ENCODE measurements around the gene CALML5.
A peak's percentile ranks its signal among the peaks of the same experiment; 100 is the strongest.

Gene CALML5

GRCh38 chr10:5466451-5467206 lies 32.7 kb downstream of the CALML5 start (continued):
- no peak for TF ChIP-seq ZNF18 (tag by site-specific recombination; IDR thresholded peaks at IDR 0.05)
- no peak for TF ChIP-seq KLF9 (tag by site-specific recombination; IDR thresholded peaks at IDR 0.05; ENCODE audit: low read depth)
- TF ChIP-seq ZNF692 (tag by site-specific recombination; IDR thresholded peaks at IDR 0.05) = peak; percentile 63; the same call in 1 of the 2 replicates
- no peak for TF ChIP-seq ZNF792 (tag by site-specific recombination; IDR thresholded peaks at IDR 0.05)
- no peak for TF ChIP-seq PATZ1 (tag by site-specific recombination; IDR thresholded peaks at IDR 0.05)
- no peak for TF ChIP-seq ZSCAN5A (tag by site-specific recombination; IDR thresholded peaks at IDR 0.05)
- peak; percentile 64 for TF ChIP-seq PRDM4 (tag by site-specific recombination; IDR thresholded peaks at IDR 0.05)
- no peak for TF ChIP-seq ZFP69B (tag by site-specific recombination; IDR thresholded peaks at IDR 0.05)
- TF ChIP-seq ZNF266 (tag by site-specific recombination; IDR thresholded peaks at IDR 0.05; ENCODE audit: low read depth) = no peak
- TF ChIP-seq ZNF398 (tag by site-specific recombination; IDR thresholded peaks at IDR 0.05) = peak; percentile 88
- TF ChIP-seq ZNF366 (tag by site-specific recombination; conservative IDR thresholded peaks at IDR 0.05) = 0 out of 2 replicates have a peak, but pooled peaks have one; percentile 11
- no peak for TF ChIP-seq ZNF623 (tag by site-specific recombination; IDR thresholded peaks at IDR 0.05)

GRCh38 chr10:5465976-5466450 lies 33.4 kb downstream of the CALML5 start:
- ChIA-PET CTCF (interaction anchor here (0.5 kb wide), 1 partner anchor 237 kb away, joined by 3 read pairs; no protein-coding TSS in a partner anchor), POLR2A (interaction anchor here (1.2 to 1.4 kb wide), 3 partner anchors 20 to 88 kb away, joined by 4 to 7 read pairs (median 6); no protein-coding TSS in a partner anchor)
- H3K27ac ChIP-seq (ENCODE audit: extremely low read depth, low read depth, low read length) = peak overlapping the region; percentile 11; the same call in 1 of the 2 replicates
- peaks cover 0 to 7% of the 10 kb centered on the region in 2 experiments; a peak in 1 of 3 replicates for H3K36me3 ChIP-seq (ENCODE audit: control insufficient read depth in 2 of 2, insufficient read depth in 1 of 2, low read length in 2 of 2)
- no peak overlapping the region for H3K4me3 ChIP-seq (ENCODE audit: low read depth, low read length)
- H3K9me3 ChIP-seq (ENCODE audit: control insufficient read depth, insufficient read depth, low read depth, low read length) = no peaks in the 10 kb centered on the region
- H3K4me1 ChIP-seq (ENCODE audit: control insufficient read depth, insufficient read depth, low read length) = no peaks in the 10 kb centered on the region
- no peak for TF ChIP-seq WT1 (tag by site-specific recombination; IDR thresholded peaks at IDR 0.05)
- TF ChIP-seq ZNF501 (tag by site-specific recombination; IDR thresholded peaks at IDR 0.05) = no peak
- no peak for TF ChIP-seq OVOL3 (tag by site-specific recombination; IDR thresholded peaks at IDR 0.05)
- no peak for TF ChIP-seq PATZ1 (tag by site-specific recombination; IDR thresholded peaks at IDR 0.05)
- TF ChIP-seq REST (tag by site-specific recombination; IDR thresholded peaks at IDR 0.05) = no peak
- TF ChIP-seq GLI2 (tag by site-specific recombination; IDR thresholded peaks at IDR 0.05; ENCODE audit: borderline replicate concordance, low read depth) = no peak
